Measurements from ENCODE around the gene PALD1. TPM values are rescaled to one million over a fixed set of nuclear protein-coding genes. Genes with fewer than 3 reads are reported as not detected.

Gene PALD1
- total and polyA plus RNA-seq, 9 of the 15 experiments (the other 6 are each of a cell fraction or from before 2014, with no cell fraction given): 0.03 to 0.29 (median 0.09) TPM; not detected in 2

DNA sequence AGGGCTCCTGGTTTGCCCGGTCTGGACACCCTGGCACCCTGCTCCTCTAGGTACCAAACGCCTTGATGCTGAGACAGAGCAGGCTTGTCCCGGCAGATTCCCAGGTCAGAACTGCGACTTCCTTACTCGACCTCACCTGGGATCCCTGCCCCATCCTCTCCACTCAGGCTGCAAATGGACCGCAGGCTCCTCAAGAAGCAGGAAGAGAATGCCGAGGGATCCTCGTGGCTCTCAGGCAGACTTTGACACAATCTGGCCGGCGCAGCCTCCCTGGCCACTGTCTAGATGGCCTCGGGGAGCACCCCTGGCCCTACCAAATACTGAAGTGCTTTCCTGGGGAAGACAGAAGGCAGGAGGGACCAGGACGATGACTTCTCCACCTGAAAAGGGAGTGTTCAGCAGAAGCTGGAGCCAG, 36.7 kb upstream of the PALD1 start:
- H3K4me2 ChIP-seq (ENCODE audit: insufficient read depth, low read length): no peak overlapping the region
- peaks cover 0 to 19% of the 10 kb centered on the region in 2 experiments; a peak in 3 of 5 replicates for H3K4me1 ChIP-seq (replicated peaks in 1 of 2; ENCODE audit: control insufficient read depth in 2 of 2, insufficient read depth in 2 of 2, low read length in 2 of 2)
- no peaks in the 10 kb centered on the region for H3K79me2 ChIP-seq (ENCODE audit: control insufficient read depth, insufficient read depth, low read length)
- no peak overlapping the region for H2AFZ ChIP-seq (ENCODE audit: low read depth, low read length)
- in situ Hi-C loops (cut with MboI) (no loop called here), intact Hi-C loops (cut with micrococcal nuclease) (no loop called here)
- H3K36me3 ChIP-seq (ENCODE audit: control insufficient read depth, insufficient read depth, low read length): no peaks in the 10 kb centered on the region
- H4K20me1 ChIP-seq (replicated peaks; ENCODE audit: control insufficient read depth, insufficient read depth, low read length): 0 out of 2 replicates have a peak, but pooled peaks cover 4% of the 10 kb centered on the region
- ATAC-seq: no peak
- H3K9me3 ChIP-seq (replicated peaks; ENCODE audit: control insufficient read depth, insufficient read depth, low read depth, low read length): no peaks in the 10 kb centered on the region
- FAIRE-seq: no peak
- POLR2A ChIA-PET: interaction anchor here (1.0 to 1.7 kb wide), 3 partner anchors 11 to 41 kb away, joined by 3 to 6 read pairs (median 6); no protein-coding TSS in a partner anchor
- DNase-seq (ENCODE audit: extremely low read depth in 1 of 4, low spot score in 3 of 4): no peak
- CTCF ChIA-PET (ENCODE audit: low intra/inter-chr PET ratio): no interaction called here
- peaks cover 70 to 83% of the 10 kb centered on the region in 2 experiments for H3K27me3 ChIP-seq (ENCODE audit: control insufficient read depth in 2 of 2, insufficient read depth in 2 of 2, low read length in 2 of 2)
- BruUV-seq (replicated peaks): no TSS peak
- H3K9ac ChIP-seq (ENCODE audit: insufficient read depth in 1 of 2, low read depth in 2 of 2, low read length in 2 of 2): no peak overlapping the region
- WGBS (ENCODE audit: insufficient coverage, low coverage, missing lambda C conversion rate): 3% methylated on average over 12 of the region's 12 CpGs
- H3K27ac ChIP-seq (ENCODE audit: extremely low read depth, low read depth, low read length): no peak overlapping the region
- no peak overlapping the region for H3K4me3 ChIP-seq
- TF ChIP-seq EZH2 (IDR thresholded peaks at IDR 0.05; ENCODE audit: borderline replicate concordance, low read depth, low read length): 0 out of 2 replicates have a peak, but pooled peaks have one; percentile 63
- peak in 1 of 2 experiments; percentile 47; a peak in 2 of 4 replicates for TF ChIP-seq NRF1 (conservative IDR thresholded peaks at IDR 0.05 in 1 of 2, IDR thresholded peaks at IDR 0.05 in 1 of 2)
- no peak for TF ChIP-seq SAFB (IDR thresholded peaks at IDR 0.05; ENCODE audit: borderline replicate concordance, low read depth, low read length)
- no peak for TF ChIP-seq JUNB (CRISPR knock-in tag; conservative IDR thresholded peaks at IDR 0.05)
- no peaks in the 10 kb centered on the region for H3K9me1 ChIP-seq (ENCODE audit: control insufficient read depth, insufficient read depth, low read length)

- under 1% methylated on average over 6 of the region's 6 CpGs for WGBS (ENCODE audit: insufficient coverage, low coverage, missing lambda C conversion rate)
- BruUV-seq (replicated peaks): no TSS peak
- ChIA-PET POLR2A (interaction anchor here (0.9 to 1.7 kb wide), 4 partner anchors 10 to 40 kb away, joined by 3 to 6 read pairs (median 6); no protein-coding TSS in a partner anchor), CTCF (ENCODE audit: low intra/inter-chr PET ratio) (no interaction called here)
- H3K4me1 ChIP-seq (replicated peaks in 1 of 2; ENCODE audit: control insufficient read depth in 2 of 2, insufficient read depth in 2 of 2, low read length in 2 of 2): peaks cover 0 to 19% of the 10 kb centered on the region in 2 experiments; a peak in 3 of 5 replicates
- no peaks in the 10 kb centered on the region for H3K36me3 ChIP-seq (ENCODE audit: control insufficient read depth, insufficient read depth, low read length)
- H3K9me3 ChIP-seq (replicated peaks; ENCODE audit: control insufficient read depth, insufficient read depth, low read depth, low read length): no peaks in the 10 kb centered on the region
- H3K27ac ChIP-seq (ENCODE audit: extremely low read depth, low read depth, low read length): no peak overlapping the region
- TF ChIP-seq NFYB (IDR thresholded peaks at IDR 0.05; ENCODE audit: extremely low read depth, insufficient read length): no peak
- TF ChIP-seq ZNF316 (IDR thresholded peaks at IDR 0.05): no peak
- TF ChIP-seq ZNF174 (CRISPR knock-in tag; IDR thresholded peaks at IDR 0.05): no peak
- no peak for TF ChIP-seq HMG20A (CRISPR knock-in tag; conservative IDR thresholded peaks at IDR 0.05)
- no peak for TF ChIP-seq CBFA2T3 (IDR thresholded peaks at IDR 0.05)
- TF ChIP-seq NR1H2 (CRISPR knock-in tag; IDR thresholded peaks at IDR 0.05): no peak
- TF ChIP-seq KAT2B (IDR thresholded peaks at IDR 0.05; ENCODE audit: low read depth, low read length): no peak
- TF ChIP-seq, protein P1, sequence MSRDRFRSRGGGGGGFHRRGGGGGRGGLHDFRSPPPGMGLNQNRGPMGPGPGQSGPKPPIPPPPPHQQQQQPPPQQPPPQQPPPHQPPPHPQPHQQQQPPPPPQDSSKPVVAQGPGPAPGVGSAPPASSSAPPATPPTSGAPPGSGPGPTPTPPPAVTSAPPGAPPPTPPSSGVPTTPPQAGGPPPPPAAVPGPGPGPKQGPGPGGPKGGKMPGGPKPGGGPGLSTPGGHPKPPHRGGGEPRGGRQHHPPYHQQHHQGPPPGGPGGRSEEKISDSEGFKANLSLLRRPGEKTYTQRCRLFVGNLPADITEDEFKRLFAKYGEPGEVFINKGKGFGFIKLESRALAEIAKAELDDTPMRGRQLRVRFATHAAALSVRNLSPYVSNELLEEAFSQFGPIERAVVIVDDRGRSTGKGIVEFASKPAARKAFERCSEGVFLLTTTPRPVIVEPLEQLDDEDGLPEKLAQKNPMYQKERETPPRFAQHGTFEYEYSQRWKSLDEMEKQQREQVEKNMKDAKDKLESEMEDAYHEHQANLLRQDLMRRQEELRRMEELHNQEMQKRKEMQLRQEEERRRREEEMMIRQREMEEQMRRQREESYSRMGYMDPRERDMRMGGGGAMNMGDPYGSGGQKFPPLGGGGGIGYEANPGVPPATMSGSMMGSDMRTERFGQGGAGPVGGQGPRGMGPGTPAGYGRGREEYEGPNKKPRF (IDR thresholded peaks at IDR 0.05; ENCODE audit: low read depth, low read length): no peak
- TF ChIP-seq MAFK (IDR thresholded peaks at IDR 0.05; ENCODE audit: low read length): no peak
- TF ChIP-seq HCFC1 (IDR thresholded peaks at IDR 0.05; ENCODE audit: low read depth, low read length): no peak
- no peak for TF ChIP-seq SAFB2 (IDR thresholded peaks at IDR 0.05; ENCODE audit: borderline replicate concordance, low read depth, low read length, severe bottlenecking)
- H2AFZ ChIP-seq (ENCODE audit: low read depth, low read length): no peak overlapping the region
- no peak overlapping the region for H3K4me2 ChIP-seq (ENCODE audit: insufficient read depth, low read length)
- H3K9ac ChIP-seq (ENCODE audit: insufficient read depth in 1 of 2, low read depth in 2 of 2, low read length in 2 of 2): no peak overlapping the region
- H3K27me3 ChIP-seq (ENCODE audit: control insufficient read depth in 2 of 2, insufficient read depth in 2 of 2, low read length in 2 of 2): peaks cover 67 to 84% of the 10 kb centered on the region in 2 experiments
- DNase-seq (ENCODE audit: extremely low read depth in 1 of 4, low spot score in 3 of 4) (no peak), ATAC-seq (no peak), FAIRE-seq (no peak)
- no peaks in the 10 kb centered on the region for H3K79me2 ChIP-seq (ENCODE audit: control insufficient read depth, insufficient read depth, low read length)
- in situ Hi-C loops (cut with MboI): no loop called here
- H3K9me1 ChIP-seq (ENCODE audit: control insufficient read depth, insufficient read depth, low read length): no peaks in the 10 kb centered on the region
- intact Hi-C loops (cut with micrococcal nuclease): no loop called here
- no peak overlapping the region for H3K4me3 ChIP-seq
- 0 out of 2 replicates have a peak, but pooled peaks cover 4% of the 10 kb centered on the region for H4K20me1 ChIP-seq (replicated peaks; ENCODE audit: control insufficient read depth, insufficient read depth, low read length)
These were observed 36.1 kb upstream of the PALD1 start for GRCh38 chr10:70442332-70442988.
